ENCODE results near the gene CDO1. TPM values are rescaled to one million over a fixed set of nuclear protein-coding genes. Genes with fewer than 3 reads are reported as not detected.

Gene CDO1
- total and polyA plus RNA-seq, 9 of the 15 experiments (the other 6 are each of a cell fraction or from before 2014, with no cell fraction given): 0.16 to 0.22 TPM; not detected in 7

DNA sequence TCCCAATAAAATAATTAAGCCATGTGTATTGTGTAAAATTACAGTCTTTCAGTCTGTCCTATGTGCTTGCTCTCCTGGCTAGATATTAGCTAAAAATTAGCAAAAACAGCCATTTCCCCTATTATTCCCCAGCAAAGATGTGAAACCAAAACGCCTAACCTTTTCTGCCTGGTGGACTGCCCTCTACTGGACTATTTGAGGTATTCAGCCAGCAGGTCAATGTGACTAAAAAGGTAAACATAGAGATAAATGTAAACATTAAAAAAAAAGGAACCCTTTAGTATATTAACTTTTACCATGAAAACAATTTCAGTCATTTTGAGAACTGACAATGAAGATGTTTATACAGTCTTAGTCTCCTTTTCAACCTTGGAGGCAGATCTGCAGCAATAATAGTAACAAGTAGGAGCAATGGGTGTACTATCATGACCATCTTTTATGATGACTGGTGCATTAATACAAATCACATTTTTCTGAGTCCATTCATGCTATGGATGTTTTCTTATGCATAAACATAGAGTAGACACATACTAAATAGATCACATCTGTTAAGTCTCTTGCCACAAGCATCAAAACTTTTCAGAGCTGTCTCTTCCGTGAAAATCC is 14.8 kb upstream of the CDO1 start:
- peaks cover 65% of the 10 kb centered on the region for H3K36me3 ChIP-seq (ENCODE audit: control insufficient read depth, insufficient read depth, low read length)
- H3K27me3 ChIP-seq (ENCODE audit: control insufficient read depth in 2 of 2, insufficient read depth in 2 of 2, low read length in 2 of 2): no peaks in the 10 kb centered on the region
- BruUV-seq (replicated peaks): no TSS peak
- DNase-seq (ENCODE audit: extremely low read depth in 1 of 4, low spot score in 3 of 4) (peak; percentile 37 to 53 (median 42)), FAIRE-seq (no peak), ATAC-seq (peak; percentile 85)
- WGBS (ENCODE audit: insufficient coverage, low coverage, missing lambda C conversion rate): 51% methylated on average over 2 of the region's 2 CpGs
- H3K27ac ChIP-seq (ENCODE audit: extremely low read depth, low read depth, low read length): no peak overlapping the region
- H3K4me3 ChIP-seq: no peak overlapping the region
- intact Hi-C loops (cut with micrococcal nuclease) (loop anchor here (2.0 to 10.0 kb wide), 2 partner anchors 196 to 204 kb away; partner anchors contain the start of gene ARL14EPL), in situ Hi-C loops (cut with MboI) (no loop called here)
- H4K20me1 ChIP-seq (replicated peaks; ENCODE audit: control insufficient read depth, insufficient read depth, low read length): no peaks in the 10 kb centered on the region
- no peaks in the 10 kb centered on the region for H3K9me1 ChIP-seq (ENCODE audit: control insufficient read depth, insufficient read depth, low read length)
- ChIA-PET CTCF (ENCODE audit: low intra/inter-chr PET ratio) (no interaction called here), POLR2A (no interaction called here)
- H2AFZ ChIP-seq (ENCODE audit: low read depth, low read length): no peak overlapping the region
- no peak overlapping the region for H3K4me2 ChIP-seq (ENCODE audit: insufficient read depth, low read length)
- no peak overlapping the region for H3K9ac ChIP-seq (ENCODE audit: insufficient read depth in 1 of 2, low read depth in 2 of 2, low read length in 2 of 2)
- no peaks in the 10 kb centered on the region for H3K4me1 ChIP-seq (replicated peaks in 1 of 2; ENCODE audit: control insufficient read depth in 2 of 2, insufficient read depth in 2 of 2, low read length in 2 of 2)
- H3K9me3 ChIP-seq (replicated peaks; ENCODE audit: control insufficient read depth, insufficient read depth, low read depth, low read length): no peaks in the 10 kb centered on the region
- H3K79me2 ChIP-seq (ENCODE audit: control insufficient read depth, insufficient read depth, low read length): no peaks in the 10 kb centered on the region
- TF ChIP-seq FOXA3 (CRISPR knock-in tag; conservative IDR thresholded peaks at IDR 0.05 in 1 of 2, IDR thresholded peaks at IDR 0.05 in 1 of 2): peak in 1 of 2 experiments; percentile 39; a peak in 1 of 4 replicates
- TF ChIP-seq, protein P1, sequence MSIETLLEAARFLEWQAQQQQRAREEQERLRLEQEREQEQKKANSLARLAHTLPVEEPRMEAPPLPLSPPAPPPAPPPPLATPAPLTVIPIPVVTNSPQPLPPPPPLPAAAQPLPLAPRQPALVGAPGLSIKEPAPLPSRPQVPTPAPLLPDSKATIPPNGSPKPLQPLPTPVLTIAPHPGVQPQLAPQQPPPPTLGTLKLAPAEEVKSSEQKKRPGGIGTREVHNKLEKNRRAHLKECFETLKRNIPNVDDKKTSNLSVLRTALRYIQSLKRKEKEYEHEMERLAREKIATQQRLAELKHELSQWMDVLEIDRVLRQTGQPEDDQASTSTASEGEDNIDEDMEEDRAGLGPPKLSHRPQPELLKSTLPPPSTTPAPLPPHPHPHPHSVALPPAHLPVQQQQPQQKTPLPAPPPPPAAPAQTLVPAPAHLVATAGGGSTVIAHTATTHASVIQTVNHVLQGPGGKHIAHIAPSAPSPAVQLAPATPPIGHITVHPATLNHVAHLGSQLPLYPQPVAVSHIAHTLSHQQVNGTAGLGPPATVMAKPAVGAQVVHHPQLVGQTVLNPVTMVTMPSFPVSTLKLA (conservative IDR thresholded peaks at IDR 0.05): peak; percentile 25 to 35; a peak in 1 of 4 replicates
- TF ChIP-seq FOXK2 (conservative IDR thresholded peaks at IDR 0.05 in 1 of 2, IDR thresholded peaks at IDR 0.05 in 1 of 2; ENCODE audit: low read depth in 2 of 2): peak; percentile 65 to 74
- TF ChIP-seq RAD21 (CRISPR knock-in tag; conservative IDR thresholded peaks at IDR 0.05 in 1 of 2, IDR thresholded peaks at IDR 0.05 in 1 of 2): peak; percentile 19 to 36; a peak in 3 of 4 replicates
- TF ChIP-seq ZEB2 (IDR thresholded peaks at IDR 0.05): no peak
- TF ChIP-seq, protein P2, sequence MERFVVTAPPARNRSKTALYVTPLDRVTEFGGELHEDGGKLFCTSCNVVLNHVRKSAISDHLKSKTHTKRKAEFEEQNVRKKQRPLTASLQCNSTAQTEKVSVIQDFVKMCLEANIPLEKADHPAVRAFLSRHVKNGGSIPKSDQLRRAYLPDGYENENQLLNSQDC (CRISPR knock-in tag; IDR thresholded peaks at IDR 0.05): no peak
- TF ChIP-seq ZNF124 (CRISPR knock-in tag; IDR thresholded peaks at IDR 0.05): no peak
- TF ChIP-seq, protein P3, sequence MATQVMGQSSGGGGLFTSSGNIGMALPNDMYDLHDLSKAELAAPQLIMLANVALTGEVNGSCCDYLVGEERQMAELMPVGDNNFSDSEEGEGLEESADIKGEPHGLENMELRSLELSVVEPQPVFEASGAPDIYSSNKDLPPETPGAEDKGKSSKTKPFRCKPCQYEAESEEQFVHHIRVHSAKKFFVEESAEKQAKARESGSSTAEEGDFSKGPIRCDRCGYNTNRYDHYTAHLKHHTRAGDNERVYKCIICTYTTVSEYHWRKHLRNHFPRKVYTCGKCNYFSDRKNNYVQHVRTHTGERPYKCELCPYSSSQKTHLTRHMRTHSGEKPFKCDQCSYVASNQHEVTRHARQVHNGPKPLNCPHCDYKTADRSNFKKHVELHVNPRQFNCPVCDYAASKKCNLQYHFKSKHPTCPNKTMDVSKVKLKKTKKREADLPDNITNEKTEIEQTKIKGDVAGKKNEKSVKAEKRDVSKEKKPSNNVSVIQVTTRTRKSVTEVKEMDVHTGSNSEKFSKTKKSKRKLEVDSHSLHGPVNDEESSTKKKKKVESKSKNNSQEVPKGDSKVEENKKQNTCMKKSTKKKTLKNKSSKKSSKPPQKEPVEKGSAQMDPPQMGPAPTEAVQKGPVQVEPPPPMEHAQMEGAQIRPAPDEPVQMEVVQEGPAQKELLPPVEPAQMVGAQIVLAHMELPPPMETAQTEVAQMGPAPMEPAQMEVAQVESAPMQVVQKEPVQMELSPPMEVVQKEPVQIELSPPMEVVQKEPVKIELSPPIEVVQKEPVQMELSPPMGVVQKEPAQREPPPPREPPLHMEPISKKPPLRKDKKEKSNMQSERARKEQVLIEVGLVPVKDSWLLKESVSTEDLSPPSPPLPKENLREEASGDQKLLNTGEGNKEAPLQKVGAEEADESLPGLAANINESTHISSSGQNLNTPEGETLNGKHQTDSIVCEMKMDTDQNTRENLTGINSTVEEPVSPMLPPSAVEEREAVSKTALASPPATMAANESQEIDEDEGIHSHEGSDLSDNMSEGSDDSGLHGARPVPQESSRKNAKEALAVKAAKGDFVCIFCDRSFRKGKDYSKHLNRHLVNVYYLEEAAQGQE (IDR thresholded peaks at IDR 0.05; ENCODE audit: borderline replicate concordance): peak; percentile 30; the same call in 1 of the 2 replicates
- TF ChIP-seq, protein P3 (CRISPR knock-in tag; IDR thresholded peaks at IDR 0.05; ENCODE audit: low read depth): no peak
- peak; percentile 33; the same call in 1 of the 2 replicates for TF ChIP-seq C11orf30 (IDR thresholded peaks at IDR 0.05; ENCODE audit: low read depth)
- 0 out of 2 replicates have a peak, but pooled peaks have one; percentile 26 for TF ChIP-seq TEAD4 (IDR thresholded peaks at IDR 0.05; ENCODE audit: low read length)
- TF ChIP-seq TEAD4 (CRISPR knock-in tag; IDR thresholded peaks at IDR 0.05; ENCODE audit: borderline replicate concordance): no peak
